Stimulated activated CD8-positive, alpha-beta memory T cell treated with anti-CD3 and anti-CD28 coated beads, Interleukin-7, amount 100 ng/mL, for 4 hours (primary cell): ENCODE results near the gene NTM.

Experiments
- DNase-seq, 2 donors: peaks; one replicate each; pipeline ENCODE4 v3.0.0-alpha.2; 2020; ENCODE audit warnings: low read depth in 2 of 2

The NTM gene

DNA sequence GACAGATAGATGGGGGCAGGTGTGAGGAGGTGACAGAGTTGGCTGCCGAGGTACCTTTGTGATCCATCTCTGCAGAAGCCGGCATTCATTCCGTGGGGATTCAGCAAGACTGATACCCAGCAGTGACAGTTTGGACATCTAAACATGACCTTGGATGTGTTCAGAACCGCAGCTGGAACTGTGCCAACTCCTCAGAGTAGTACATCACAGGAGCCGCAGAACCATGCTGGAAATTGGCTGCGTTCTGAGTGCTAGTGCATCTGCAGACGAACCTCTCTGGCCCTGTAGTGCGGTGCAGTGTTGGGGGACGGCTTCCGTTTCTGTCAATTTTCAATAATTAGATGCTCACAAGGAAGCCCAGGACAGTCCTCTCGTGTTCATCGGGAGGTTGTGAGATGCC is 772.1 kb downstream of the NTM start:
- no peak for DNase-seq

- no peak for DNase-seq
Observed at GRCh38 chr11:132147464-132147863, 777.0 kb downstream of the NTM start.

GRCh38 chr11:132154781-132155180 is 784.4 kb downstream of the NTM start:
- no peak for DNase-seq

DNA sequence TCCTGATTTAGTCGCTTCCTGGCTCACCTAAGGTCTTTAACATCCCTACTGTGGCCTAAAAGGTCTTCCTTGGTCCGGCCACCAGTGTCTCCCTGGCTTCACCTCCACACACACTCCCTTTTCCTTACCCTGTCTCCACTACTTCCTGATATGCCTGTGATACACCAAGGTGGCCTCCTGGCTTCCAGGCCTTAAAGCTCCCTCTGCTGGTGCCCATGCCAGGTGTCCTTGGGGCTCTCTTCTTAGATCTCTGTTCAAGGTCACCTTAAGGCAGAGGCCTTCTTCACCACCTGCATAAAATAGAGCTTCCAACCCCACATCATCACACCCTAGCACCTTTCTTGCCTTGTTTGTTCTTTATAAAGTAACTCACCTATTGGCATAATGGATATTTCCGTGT is 787.7 kb downstream of the NTM start:
- no peak for DNase-seq

DNA sequence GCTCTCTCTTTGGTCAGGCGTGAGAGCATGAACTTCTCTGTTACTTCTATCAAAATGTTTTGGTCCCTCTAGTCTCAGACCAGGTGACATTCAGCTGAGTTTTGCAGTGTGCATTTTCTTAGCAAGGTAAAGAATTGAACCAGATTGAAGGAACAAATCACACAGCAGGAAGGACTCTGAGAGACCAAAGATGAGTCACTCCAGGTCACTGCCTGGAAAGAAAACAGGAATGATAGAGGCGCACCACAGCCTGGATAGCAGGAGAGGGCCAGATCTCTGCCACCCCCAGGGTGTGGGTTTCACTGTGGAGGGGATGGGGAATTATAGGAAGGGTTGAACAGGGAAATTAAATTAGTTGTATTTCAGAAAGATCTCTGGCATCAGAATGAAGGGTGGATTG is 788.3 kb downstream of the NTM start:
- no peak for DNase-seq

DNA sequence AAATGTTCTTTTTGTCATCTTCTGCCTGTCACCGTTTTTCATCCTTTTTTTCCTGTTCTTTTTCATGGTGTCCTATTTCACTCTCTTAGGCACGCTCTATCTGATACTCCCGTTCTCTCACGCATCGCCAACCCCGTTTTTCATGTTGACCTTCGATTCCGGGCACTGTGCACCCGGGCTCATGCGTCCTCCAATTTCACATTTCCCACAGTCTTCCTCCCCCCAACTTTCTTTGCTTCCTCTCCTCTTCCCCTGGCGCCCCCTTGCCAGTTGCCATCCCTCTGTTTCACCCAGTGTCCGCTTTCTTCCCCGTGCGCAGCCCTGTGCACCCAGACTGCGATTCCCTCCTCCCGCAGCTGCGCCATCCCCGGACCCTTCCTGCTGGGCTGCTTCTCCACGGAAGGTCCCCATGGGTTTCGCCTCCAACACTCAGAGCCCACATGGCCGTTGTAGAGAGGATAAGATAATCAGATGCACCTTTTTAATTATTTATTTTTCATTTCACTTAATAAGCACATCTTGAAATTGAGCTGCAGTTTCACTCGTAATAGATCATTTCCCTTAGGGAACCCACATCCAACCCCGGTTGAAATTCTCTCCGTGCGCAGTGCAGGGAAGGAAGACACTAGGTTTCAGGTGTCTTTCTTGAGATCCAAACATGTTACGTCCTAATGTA is 791.1 kb downstream of the NTM start:
- no peak for DNase-seq

GRCh38 chr11:132168344-132168981 is 798.0 kb downstream of the NTM start:
- DNase-seq, result no peak

- DNase-seq, result no peak
Observed at GRCh38 chr11:132171031-132171430, 800.6 kb downstream of the NTM start.

DNA sequence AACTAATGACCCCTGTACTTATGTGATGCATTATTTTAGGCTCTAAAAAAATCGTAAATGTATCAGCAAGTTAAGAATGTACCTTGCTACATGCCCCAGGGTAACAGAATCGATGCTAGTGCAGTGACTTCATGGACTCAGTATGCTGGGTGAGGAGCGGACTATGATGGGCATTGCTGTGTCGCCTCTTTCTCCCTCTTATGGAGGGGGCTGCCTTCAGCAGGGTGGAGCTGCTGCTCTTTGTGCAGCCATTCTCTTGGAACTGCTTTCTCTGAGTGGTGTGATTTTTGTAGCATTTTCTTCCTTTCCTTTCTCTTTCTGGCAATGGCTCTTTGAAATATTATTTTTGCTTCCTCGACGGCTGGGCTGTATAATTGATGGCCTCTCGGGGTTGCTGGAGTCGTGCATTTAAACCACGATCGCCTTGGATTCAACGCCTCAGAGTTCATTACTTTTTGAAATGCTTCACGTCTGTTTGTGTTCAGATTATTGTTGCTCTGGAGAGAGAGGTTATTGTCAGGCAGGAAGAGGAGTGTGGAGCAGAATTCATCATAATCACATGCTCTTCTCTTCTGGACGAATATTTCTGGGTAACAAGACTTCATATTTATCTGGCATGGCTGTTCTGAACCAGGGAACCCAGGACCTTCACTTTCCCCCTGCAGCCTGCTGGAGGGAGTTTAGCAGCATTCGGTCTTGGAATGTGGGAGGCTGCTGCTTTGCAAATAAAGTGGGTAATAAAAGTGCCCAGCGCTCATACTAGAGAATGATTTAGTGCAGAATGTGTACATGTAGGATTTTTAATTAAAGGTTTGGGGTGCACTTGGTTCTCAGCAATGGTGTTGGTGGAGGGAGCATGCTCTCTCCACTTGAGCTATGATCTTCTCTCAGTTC is 804.2 kb downstream of the NTM start:
- no peak for DNase-seq

GRCh38 chr11:132177106-132177505 is 806.7 kb downstream of the NTM start:
- no peak for DNase-seq

GRCh38 chr11:132184079-132184478 is 813.7 kb downstream of the NTM start:
- DNase-seq, result no peak

DNA sequence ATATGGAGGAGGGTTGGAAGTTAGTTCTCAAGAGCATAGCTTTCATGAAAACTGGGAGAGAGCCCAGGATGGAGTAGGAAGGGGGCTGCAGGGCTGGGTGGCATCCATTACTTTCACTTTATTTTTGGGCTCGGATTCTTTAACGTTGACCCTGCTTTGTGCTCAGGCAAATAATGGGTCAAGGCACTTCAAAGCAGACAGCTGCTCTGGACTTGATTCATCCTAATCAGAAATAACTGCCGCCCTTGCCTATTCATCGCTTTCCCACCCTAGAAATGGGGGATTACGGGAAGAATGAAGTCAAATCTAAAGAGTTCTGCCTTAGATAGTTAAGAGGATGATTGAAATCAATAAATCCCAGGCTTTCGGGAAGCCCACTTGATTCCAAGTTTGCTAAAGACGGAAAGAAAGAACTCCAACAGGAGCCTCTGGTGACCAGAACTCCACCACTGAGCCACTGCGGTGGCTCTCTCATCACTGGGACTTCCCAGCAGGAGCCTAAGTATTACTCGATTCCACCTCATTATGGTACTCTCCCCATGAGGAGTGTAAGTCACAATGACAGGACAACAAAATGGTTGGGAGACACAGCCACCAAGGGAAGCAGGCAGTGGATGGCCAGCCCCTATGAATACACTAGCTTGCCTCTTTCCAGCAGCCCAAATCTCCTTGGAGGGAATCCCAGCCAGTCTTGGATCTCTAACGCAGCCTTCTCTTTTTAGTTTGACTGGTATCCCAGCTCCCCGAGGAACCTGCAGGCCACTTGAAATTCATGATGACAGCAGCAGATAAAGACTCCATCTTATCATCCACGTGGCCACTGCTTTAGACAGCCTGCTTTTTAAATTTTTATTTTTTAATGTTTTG is 815.5 kb downstream of the NTM start:
- DNase-seq, result no peak

DNA sequence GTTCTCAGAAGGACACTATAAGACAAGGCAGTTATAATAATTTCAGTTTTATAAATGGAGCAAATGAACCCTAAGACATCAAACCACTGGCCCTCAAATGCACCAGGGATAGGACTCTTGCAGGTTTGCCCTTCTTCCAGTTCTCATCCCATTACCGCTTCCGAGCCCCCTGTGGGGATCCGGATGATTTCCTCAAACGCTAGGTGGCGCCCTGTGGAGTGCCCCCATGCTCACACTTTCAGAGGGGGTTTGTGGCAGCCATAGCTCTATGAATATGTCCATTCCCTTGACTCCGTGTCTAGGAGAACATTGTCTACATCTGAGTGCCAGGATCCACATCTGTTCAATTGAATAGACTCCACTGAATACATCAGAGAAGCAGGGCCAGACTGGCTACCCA is 816.3 kb downstream of the NTM start:
- no peak for DNase-seq

GRCh38 chr11:132187386-132187785 is 817.0 kb downstream of the NTM start:
- DNase-seq, result no peak

DNA sequence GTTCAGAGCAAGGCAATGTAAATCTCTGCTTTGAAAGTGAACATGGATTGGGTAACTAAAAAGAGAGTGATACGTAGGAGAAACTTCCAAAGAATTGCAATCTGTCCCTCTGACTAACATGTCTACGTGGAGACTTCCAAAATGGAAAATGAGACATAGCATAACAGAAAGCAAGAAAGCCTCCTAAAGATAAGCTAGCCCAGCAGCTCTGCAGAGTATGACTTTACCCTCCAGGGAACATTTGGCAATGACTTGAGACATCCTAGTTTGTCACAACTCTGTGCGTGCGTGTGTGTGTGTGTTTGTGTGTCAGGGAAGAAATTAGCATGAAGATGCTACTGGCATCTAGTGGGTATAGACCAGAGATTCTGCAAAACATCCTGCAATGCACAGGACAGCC is 817.4 kb downstream of the NTM start:
- no peak for DNase-seq

DNA sequence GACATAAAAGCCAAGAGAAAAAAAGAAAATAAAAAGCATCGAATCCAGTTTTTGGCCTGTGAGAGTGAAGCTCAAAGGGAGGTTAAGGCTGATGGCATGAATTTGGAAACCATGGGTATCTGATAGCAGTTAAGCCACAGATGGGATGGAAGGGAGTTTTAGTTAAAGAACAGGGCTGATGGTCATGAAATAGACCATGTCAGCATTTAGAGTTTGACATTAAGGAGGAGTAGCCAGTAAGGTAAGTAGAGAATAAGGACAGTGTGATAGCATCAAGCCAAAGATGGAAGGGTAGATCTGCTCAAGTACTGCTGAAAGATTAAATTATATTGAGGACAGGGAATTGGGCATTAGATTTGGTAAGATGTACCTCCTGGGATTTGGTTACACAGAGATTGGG is 826.5 kb downstream of the NTM start:
- DNase-seq, result no peak

GRCh38 chr11:132200353-132200936 is 830.0 kb downstream of the NTM start:
- no peak for DNase-seq

GRCh38 chr11:132202621-132203020 is 832.2 kb downstream of the NTM start:
- DNase-seq, result no peak

GRCh38 chr11:132205006-132205405 is 834.6 kb downstream of the NTM start:
- no peak for DNase-seq

DNA sequence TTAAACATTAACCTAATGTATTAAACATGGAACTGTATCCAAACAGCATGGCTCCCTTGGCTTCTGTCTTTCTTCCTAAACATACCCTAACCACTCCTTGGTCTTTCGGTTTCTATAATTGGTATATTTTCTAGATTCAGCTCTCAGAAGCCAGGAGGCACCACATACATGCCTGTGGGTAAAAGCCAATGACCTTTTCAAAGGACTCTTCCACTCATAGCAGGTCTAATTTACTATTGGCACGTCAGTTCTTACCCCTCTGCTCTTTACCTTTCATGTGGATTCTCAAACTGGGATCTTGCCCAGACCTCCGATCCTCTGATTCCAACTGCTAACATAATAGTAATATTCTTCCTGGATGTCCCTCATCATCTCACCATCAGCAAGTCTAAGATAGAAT is 835.1 kb downstream of the NTM start:
- no peak for DNase-seq

DNA sequence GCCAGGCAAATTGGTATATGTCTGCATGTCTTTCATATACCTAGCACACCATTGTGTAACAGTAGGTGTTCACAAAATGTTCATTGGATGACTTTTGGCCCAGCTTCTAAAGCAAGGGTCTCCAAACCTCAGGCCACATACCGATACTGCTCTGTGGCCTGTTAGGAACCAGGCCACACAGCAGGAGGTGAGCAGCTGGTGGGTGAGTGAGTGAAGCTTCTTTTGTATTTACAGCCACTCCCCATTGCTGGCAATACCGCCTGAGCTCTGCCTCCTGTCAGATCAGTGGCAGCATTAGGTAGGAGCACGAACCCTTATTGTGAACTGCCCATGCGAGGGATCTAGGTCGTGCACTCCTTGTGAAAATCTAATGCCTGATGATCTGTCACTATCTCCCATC is 836.6 kb downstream of the NTM start:
- DNase-seq, result no peak
